ENCODE measurements around the gene AP5M1. TPM values are rescaled to one million over a fixed set of nuclear protein-coding genes. Genes with fewer than 3 reads are reported as not detected.

AP5M1 gene
- total RNA-seq, 1 experiment from 2014 or later: 41.3 TPM

GRCh38 chr14:57317248-57317833 is 48.6 kb downstream of the AP5M1 start:
- H3K9me3 ChIP-seq (ENCODE audit: low read length): no peaks in the 10 kb centered on the region
- no peaks in the 10 kb centered on the region for H4K20me1 ChIP-seq (ENCODE audit: low read length)
- no peak overlapping the region for H3K27ac ChIP-seq (ENCODE audit: low read length)
- POLR2A ChIA-PET (ENCODE audit: unreplicated experiment): interaction anchor here (0.6 kb wide), 1 partner anchor 379 kb away, joined by 3 read pairs; no protein-coding TSS in a partner anchor
- H3F3A ChIP-seq (ENCODE audit: low read length, unreplicated experiment): no peaks in the 10 kb centered on the region
- no peak overlapping the region for H3K4me2 ChIP-seq (ENCODE audit: low read length)
- no TSS peak for BruUV-seq (replicated peaks)
- H3K79me2 ChIP-seq (ENCODE audit: low read length): no peaks in the 10 kb centered on the region
- peak; percentile 99 for DNase-seq
- intact Hi-C loops (cut with micrococcal nuclease): loop anchor here (1.0 to 2.0 kb wide), 7 partner anchors 22 to 827 kb away; partner anchors contain the start of genes AP5M1 and EXOC5
- H3K36me3 ChIP-seq (ENCODE audit: low read depth, low read length): no peaks in the 10 kb centered on the region
- no peak overlapping the region for H3K9ac ChIP-seq (ENCODE audit: low read length)
- H2AFZ ChIP-seq (ENCODE audit: low read length): no peak overlapping the region
- CTCF ChIA-PET: interaction anchor here (0.7 to 0.8 kb wide), 3 partner anchors 28 to 736 kb away, joined by 3 to 5 read pairs (median 4); no protein-coding TSS in a partner anchor
- TF ChIP-seq EZH2phosphoT487 (IDR thresholded peaks at IDR 0.05; ENCODE audit: borderline replicate concordance, low read length) (no peak), EZH2 (IDR thresholded peaks at IDR 0.05; ENCODE audit: low read length, unreplicated experiment) (no peak), CTCF (conservative IDR thresholded peaks at IDR 0.05; ENCODE audit: low read depth, low read length) (peak; percentile 100)
- H3K4me3 ChIP-seq (ENCODE audit: low read length): no peak overlapping the region
- peak; percentile 89 for ATAC-seq
- H3K27me3 ChIP-seq (ENCODE audit: low read length): peaks cover 45% of the 10 kb centered on the region
- H3K9me2 ChIP-seq (replicated peaks; ENCODE audit: low read length): no peaks in the 10 kb centered on the region
- no peaks in the 10 kb centered on the region for H3K4me1 ChIP-seq (ENCODE audit: insufficient read depth, low read length)

- Histone ChIP-seq H3K4me1 (ENCODE audit: insufficient read depth, low read length) (no peaks in the 10 kb centered on the region), H3K4me2 (ENCODE audit: low read length) (no peak overlapping the region), H3K9me2 (replicated peaks; ENCODE audit: low read length) (no peaks in the 10 kb centered on the region), H3K4me3 (ENCODE audit: low read length) (no peak overlapping the region), H3F3A (ENCODE audit: low read length, unreplicated experiment) (no peaks in the 10 kb centered on the region), H3K27ac (ENCODE audit: low read length) (no peak overlapping the region), H3K9me3 (ENCODE audit: low read length) (no peaks in the 10 kb centered on the region), H4K20me1 (ENCODE audit: low read length) (no peaks in the 10 kb centered on the region), H3K79me2 (ENCODE audit: low read length) (no peaks in the 10 kb centered on the region), H3K27me3 (ENCODE audit: low read length) (peaks cover 54% of the 10 kb centered on the region), H3K9ac (ENCODE audit: low read length) (no peak overlapping the region), H2AFZ (ENCODE audit: low read length) (no peak overlapping the region), H3K36me3 (ENCODE audit: low read depth, low read length) (no peaks in the 10 kb centered on the region)
- intact Hi-C loops (cut with micrococcal nuclease): no loop called here
- DNase-seq (no peak), ATAC-seq (peak; percentile 45)
- POLR2A ChIA-PET (ENCODE audit: unreplicated experiment): no interaction called here
- TF ChIP-seq EZH2phosphoT487 (IDR thresholded peaks at IDR 0.05; ENCODE audit: borderline replicate concordance, low read length): no peak
- TF ChIP-seq EZH2 (IDR thresholded peaks at IDR 0.05; ENCODE audit: low read length, unreplicated experiment): no peak
- TF ChIP-seq CTCF (conservative IDR thresholded peaks at IDR 0.05; ENCODE audit: low read depth, low read length): 0 out of 2 replicates have a peak, but pooled peaks have one; percentile 17
- CTCF ChIA-PET: no interaction called here
- BruUV-seq (replicated peaks): no TSS peak
These were observed 50.9 kb downstream of the AP5M1 start for GRCh38 chr14:57319636-57320192.

GRCh38 chr14:57323721-57324120 is 55.0 kb downstream of the AP5M1 start:
- intact Hi-C loops (cut with micrococcal nuclease): no loop called here
- POLR2A ChIA-PET (ENCODE audit: unreplicated experiment): no interaction called here
- CTCF ChIA-PET: interaction anchor here (0.7 kb wide), 1 partner anchor 30 kb away, joined by 3 read pairs; no protein-coding TSS in a partner anchor

More at GRCh38 chr14:57323721-57324120, 55.0 kb downstream of the AP5M1 start:
- Histone ChIP-seq H3K4me2 (ENCODE audit: low read length) (no peak overlapping the region), H3K4me1 (ENCODE audit: insufficient read depth, low read length) (no peaks in the 10 kb centered on the region), H3K9me3 (ENCODE audit: low read length) (no peaks in the 10 kb centered on the region), H3K9ac (ENCODE audit: low read length) (no peak overlapping the region), H3K36me3 (ENCODE audit: low read depth, low read length) (no peaks in the 10 kb centered on the region), H3K79me2 (ENCODE audit: low read length) (no peaks in the 10 kb centered on the region), H3K27ac (ENCODE audit: low read length) (no peak overlapping the region), H3K4me3 (ENCODE audit: low read length) (no peak overlapping the region), H3F3A (ENCODE audit: low read length, unreplicated experiment) (no peaks in the 10 kb centered on the region), H3K27me3 (ENCODE audit: low read length) (peaks cover 47% of the 10 kb centered on the region), H3K9me2 (replicated peaks; ENCODE audit: low read length) (no peaks in the 10 kb centered on the region), H4K20me1 (ENCODE audit: low read length) (no peaks in the 10 kb centered on the region), H2AFZ (ENCODE audit: low read length) (no peak overlapping the region)
- TF ChIP-seq CTCF (conservative IDR thresholded peaks at IDR 0.05; ENCODE audit: low read depth, low read length) (no peak), EZH2 (IDR thresholded peaks at IDR 0.05; ENCODE audit: low read length, unreplicated experiment) (no peak), EZH2phosphoT487 (IDR thresholded peaks at IDR 0.05; ENCODE audit: borderline replicate concordance, low read length) (no peak)
- ATAC-seq (no peak), DNase-seq (no peak)
- BruUV-seq (replicated peaks): no TSS peak

All from PC-3 (cell line).